NCI-H748 treated with DMSO at 0.1 percent for 48 hours (cell line): ENCODE results near the gene PCYT2.

ENCODE experiments used
- DNase-seq: peaks from one replicate; lab custom pipeline; 2025; lab: John Stamatoyannopoulos, UW

The PCYT2 gene

GRCh38 chr17:81869221-81870130 is 41.7 kb downstream of the PCYT2 start:
- DNase-seq, result no peak

DNA sequence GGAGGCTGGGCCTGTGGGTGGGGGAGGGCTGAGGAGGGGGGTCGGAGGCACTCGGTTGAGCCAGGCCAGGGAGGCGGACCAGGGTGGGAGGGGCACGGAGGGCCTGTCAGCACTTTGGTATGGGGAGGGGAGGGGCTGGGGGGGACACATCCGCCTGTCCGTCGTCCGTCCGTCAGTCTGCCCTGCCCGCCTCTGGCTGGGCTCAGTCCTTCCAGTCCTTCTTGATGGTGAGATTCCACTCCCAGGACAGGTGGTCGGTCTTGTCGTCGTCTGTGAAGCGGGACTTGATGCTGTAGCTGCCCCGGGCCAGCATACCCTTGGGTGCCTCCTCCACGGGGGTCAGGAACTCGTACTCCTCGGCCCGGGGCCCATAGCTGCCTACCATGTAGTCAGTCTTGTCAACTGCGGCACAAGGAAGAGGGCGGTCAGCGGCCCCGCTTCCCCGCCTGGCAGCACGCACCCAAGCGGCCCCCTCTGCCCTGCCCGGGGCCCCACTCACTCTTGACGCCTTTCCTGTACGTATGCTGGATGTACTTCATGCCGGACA is 42.5 kb downstream of the PCYT2 start:
- DNase-seq, result no peak

DNA sequence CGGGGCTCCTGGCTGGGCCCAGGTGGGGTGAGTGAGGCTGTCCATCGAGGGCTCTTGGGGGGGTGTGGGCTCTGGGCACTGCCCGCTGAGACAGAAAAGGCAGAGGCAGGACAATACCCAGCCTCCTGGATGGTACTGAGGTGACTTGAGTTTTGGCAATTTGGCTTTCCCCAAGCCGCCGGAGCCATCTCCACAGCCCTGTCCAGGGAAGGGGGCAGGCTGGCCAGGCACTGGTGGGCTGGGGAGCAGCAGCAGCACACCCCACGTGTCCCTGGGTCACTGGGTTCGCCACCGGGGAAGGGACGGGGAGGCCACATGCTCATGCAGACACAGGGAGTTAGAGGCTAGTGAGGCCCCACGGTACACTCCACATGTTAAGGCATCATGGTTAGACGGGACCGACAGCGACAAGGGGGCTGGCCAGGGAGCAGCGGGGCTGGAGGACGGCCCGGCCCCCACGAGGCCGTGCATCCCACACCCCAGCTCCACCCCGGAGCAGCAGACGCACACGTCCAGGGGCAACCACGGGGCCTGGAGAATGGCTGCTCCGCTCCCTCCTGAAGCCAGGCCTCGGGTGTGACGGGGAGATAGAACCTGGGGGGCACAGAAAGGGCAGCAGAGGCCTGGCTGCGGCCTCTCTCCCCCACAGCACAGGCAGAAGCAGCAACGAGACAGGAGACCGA is 43.1 kb downstream of the PCYT2 start:
- DNase-seq, result no peak

DNA sequence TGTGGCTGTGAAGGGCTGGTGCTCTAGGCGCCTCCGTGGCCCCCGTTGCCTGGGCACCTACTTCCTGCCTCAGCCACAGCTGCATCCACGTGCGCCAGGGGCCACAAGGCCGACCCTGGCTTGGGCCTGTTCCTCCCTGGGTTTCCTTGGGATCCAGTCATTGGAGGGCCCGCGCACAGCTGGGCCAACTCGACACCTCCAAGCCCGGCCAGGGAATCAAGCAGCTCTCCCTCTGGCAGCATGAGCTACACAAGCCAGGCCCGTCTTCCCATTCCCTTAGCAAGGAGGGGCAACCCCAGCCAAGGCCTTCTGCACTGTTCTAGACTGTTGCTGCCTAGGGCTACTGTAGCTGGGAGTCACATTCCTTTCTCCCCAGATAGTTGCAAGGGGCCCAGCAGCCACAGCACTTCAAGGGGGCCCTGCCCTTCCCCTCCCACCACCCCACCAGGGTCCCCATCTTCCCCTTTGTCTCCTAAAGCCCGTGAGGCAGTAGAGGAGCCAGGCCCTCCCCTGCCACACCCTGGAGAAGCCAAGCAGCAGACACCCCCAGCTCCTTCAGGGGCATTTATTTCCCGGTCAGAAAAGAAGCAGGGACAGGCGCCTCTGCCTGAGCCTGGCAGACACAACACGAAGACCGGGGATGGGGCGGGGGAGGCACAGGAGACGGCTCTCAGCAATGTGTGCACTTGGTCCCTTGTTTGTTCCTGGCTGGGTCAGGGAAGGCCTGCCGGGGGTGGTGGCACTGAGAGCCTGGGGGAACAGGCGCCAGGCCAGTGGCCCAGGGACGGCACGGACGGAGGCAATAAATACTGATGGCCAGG is 43.8 kb downstream of the PCYT2 start:
- DNase-seq, result no peak

DNA sequence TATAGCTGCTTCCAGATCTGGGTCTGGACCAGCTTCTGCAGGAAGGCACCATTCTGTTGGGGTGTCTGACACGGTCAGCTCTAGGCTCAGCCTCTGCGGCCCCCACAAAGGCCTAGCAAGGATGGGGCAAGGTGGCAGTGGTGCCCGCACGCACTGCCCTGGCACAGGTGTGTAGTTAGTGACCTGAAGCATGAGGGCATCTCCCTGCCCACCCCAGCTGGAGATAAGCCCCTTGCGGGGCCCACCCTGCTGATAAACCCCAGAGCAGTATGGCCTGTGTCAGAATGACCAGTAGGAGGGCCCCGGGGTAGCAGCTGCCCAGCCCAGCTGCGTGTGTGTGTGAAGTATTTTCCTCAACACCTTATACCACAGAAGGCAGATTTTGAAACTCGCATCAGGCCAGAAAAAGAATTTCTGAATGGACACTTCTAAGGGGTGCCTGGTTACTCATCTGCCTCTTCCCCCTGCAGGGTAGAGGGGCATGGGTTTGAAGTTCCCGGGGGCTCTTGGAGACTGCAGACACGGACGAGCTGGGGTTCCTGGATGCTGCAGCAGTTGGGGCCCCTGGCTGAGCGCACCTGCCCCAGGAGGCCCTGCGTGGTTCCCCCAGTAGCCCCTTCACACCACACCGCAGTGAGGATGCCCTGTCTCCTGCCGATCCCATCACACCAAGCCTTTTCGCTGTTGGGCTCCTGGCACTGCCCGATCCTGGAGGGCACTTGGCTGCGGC is 44.6 kb downstream of the PCYT2 start:
- DNase-seq, result no peak

DNA sequence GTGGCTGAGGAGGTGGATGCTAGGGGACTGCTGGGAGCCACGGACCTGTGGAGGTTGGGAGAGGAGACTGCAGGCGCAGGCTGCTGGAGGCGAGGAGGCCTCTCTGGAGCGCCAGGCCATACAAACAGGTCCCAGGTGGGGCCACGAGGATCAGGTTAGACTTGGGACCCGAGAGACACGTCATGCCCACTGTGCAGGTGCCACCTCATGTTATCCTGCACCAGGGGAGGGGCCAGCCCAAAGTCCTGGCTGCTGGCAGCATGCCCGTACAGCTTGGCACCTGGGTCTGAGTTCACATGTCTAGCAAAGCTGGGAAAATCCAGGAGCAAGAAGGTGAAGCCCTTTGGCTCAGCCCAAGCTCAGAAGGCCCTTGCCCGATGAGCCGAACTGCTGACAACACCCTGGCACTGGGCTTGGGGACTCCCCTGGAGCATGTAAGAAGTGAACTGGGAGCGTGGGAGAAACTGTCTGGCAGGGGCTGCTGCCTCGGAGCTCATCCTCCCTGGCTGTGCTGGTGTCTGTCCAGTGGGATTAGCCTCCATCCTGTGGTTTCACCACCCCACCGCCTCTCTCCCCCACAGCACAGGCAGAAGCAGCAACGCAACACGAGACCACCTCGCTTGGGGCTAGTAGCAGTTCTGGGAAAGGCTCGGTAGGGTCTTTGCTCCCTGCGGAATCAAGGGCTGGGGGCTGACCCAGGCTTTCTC is 45.3 kb downstream of the PCYT2 start:
- no peak for DNase-seq

DNA sequence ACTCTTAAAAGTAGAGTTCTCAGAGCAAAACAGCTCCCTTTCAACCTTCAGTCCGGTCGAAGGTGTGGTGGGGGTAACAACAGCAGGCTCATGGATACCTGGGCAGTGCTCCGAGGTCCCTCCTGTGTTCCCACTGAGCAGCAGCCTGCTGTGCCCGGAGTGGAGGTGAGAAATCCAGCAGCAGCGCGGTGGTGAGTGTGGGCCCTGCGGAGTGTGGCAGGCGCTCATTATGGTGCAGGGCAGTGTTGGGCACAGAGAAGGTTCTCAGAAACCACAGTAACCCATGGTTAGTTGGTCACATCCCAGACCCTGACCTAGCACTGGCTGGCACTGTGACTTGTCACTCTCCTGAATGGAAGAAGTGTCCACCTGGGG is 45.9 kb downstream of the PCYT2 start:
- no peak for DNase-seq

GRCh38 chr17:81863833-81864768 is 47.1 kb downstream of the PCYT2 start:
- DNase-seq, result no peak

DNA sequence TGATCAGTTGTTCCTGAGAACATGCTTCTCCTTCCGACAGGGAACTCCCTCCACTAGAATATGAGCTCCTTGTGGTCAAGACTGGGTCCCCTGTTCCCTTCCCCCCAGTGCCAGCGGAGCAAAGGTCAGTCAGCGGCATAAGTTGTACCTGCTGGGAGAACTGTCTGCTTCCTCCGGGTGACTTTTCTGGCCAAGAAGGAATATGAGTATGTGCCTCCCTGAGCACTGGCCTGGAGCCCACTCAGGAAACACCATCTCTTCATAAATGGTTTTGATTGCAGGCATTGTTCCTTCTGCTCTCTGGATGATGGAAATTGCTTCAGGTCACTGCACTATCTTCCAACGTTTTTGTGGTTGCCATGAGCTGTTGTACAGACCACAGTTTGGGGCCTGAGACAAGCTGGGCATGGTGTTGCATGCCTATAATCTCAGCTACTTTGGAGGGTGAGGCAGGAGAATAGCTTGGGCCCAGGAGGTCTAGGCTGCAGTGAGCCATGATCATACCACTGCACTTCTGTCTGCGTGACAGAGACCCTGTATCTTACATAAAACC is 48.0 kb downstream of the PCYT2 start:
- DNase-seq, result no peak

- DNase-seq, result peak; percentile 99
Measured at GRCh38 chr17:81860756-81861568, 50.2 kb downstream of the PCYT2 start.

DNA sequence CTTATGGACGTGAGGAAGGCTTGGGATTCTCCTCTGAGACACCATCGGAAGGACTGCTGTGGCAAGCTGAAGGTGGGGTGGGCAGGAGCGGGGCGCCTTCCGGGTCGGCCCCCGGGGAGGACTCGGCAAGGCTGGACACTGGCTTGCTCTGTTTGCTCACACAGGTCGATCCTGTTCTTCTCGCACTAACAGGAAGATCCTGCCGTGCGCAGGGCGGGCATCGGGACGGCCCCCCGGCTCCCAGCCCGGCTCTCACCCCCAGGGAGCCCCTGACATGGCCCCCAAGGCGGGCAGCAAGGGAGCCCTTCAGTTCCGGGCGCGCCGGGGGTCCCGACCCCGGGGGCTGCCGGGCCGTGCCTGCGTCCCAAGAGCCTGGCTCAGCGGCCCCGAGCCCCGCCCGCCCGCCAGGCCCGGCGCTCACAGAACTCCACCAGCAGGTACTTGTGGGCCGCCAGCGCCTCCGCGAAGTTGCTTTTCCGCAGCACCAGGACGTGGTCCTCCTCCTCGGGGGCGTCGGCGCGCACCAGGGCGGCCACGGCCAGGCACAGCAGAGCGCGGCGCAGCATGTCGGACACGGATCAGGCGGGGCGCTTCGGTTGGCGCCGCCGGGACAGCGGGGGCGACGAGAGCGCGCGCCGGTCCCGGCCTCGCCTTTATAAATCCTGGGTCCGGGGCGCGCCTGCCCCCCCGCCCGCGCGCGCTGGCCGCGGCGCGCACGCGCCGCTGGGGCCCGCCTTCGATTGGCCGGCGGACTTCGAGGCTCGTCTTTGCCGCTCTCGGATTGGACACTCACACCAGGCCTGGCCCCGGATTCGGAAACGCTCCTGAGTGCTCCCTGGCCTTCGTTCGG is 51.1 kb downstream of the PCYT2 start, which contains the start of gene P4HB:
P4HB (minus strand) TSS at position 630 of the 850 bp plus-strand sequence; CDS start at position 566, 64 bp downstream.
- DNase-seq, result no peak

DNA sequence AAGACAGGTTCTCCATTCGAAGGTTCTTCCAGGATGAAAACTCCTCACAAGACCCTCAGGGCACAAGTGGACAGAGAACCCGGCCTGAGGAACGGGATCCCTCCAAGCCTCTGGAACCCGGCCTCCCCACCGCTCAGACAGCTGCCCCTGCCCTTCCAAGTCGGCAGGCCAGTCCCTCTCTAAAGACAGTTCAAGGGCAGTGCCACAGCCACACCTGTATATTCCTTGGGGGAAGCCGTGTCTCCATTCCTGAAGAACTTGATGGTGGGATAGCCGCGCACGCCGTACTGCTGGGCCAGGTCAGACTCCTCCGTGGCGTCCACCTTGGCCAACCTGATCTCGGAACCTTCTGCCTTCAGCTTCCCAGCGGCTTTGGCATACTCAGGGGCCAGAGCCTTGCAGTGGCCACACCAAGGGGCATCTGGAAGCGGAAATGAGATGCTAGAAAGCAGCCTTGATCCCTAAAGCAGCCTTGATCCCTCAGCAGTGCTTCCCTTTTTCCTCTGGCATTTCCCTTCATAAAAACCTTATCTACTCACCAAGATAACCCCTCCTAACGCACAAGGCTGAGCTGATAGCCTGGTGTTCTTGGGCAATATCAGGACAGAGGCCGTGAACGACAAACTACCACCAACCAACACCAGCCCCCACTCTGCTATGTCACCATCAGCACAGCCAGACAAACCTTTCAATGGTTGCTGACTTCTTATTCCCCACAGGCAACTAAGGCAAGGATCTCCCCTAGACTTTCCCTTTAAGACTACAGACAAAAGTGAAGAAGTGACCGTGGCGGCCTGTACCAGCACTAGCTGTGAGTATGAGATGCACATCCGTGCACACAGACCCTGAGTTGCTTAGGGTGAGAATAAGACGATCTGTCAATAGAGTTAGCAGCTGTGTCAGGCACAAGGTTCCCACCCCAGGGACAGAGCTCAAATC is 52.0 kb downstream of the PCYT2 start:
- DNase-seq, result no peak

DNA sequence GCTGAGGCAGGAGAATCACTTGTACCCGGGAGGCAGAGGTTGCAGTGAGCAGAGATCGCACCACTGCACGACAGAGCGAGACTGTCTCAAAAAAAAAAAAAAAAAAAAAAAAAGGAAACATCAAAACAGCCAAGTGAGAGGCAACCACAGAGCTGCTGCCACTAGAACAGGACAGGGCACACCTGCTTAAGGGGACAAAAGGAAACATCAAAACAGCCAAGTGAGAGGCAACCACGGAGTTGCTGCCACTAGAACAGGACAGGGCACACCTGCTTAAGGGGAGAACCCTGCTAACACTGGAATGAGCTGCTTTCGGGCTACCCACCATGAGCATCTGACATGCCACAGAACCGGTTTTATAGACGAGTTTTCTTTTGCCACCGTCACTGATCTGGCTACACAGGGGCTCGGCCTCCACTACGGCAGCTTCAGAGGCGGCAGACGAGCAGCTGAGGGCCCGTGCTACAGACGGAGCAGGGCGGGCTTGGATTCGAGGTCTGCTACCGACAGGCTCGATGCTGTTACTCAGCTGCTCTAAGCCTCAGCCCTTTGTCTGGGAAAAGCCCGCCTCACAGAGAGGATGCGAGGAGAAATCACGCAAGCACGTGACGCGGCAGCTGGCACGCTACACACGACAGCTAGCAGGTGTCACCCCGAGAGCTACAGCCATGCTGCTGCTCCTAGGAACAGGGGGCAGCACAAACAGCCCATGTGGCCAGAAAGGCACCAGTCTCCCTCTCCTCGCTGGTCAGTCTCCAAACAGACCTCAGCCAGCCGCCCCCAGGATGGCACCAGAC is 52.8 kb downstream of the PCYT2 start:
- DNase-seq, result no peak

DNA sequence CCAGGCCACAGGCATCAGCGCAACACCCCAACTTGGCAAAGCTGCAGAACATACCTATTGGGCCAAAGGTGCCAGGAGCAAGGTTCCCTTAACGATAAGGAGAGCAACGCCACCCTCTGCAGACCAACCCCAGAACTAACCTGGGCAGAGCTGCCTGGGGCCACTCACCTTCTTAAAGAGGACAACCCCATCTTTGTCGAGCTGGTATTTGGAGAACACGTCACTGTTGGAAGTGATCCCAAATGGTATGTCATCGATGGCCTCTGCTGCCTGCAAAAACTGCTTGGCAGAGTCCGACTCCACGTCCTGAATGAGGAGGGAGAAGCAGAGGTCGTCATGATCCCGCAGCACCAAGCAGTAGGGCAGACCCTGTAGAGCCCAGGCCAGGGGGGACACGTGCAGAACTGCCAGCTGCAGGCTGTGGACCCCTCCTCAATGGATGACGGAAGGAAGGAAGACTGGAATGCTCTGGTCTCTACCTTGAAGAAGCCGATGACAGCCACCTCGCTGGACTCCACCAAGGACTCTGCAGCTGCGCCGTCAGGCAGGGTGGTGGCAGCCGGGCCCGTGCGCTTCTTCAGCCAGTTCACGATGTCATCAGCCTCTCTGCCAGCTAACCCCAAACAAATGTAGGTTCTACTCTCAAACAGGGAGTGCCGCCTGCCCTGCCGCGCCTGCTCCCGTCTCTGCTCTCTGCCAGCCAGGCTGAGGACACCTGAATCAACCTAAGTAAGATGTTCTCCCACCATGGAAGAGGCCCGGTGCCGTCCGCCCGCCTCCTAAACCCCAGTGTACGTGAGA is 56.0 kb downstream of the PCYT2 start:
- no peak for DNase-seq

GRCh38 chr17:81852237-81852636 is 59.0 kb downstream of the PCYT2 start:
- DNase-seq, result no peak
